Activated T-helper 1 cell treated with anti-CD3 and anti-CD28 coated beads, Interleukin-12 subunit alpha, Interleukin-12 subunit beta, Interleukin-2, Interleukin-4 antibody, amounts not matched to agents 30 ng/mL and 10 ng/mL and 1 ng/mL, durations not matched to agents 14 hours and 24 hours and 36 hours (primary cell): ENCODE results near the gene ASCL4. TPM values are rescaled to one million over a fixed set of nuclear protein-coding genes. Genes with fewer than 3 reads are reported as not detected.

Experiments
- DNase-seq: peaks from one replicate; pipeline ENCODE4 v3.0.0; 2021; ENCODE audit warnings: low spot score
- H3K27ac Mint-ChIP-seq: one replicate; pipeline ENCODE4 v1.8.0; 2021; ENCODE audit warnings: mild to moderate bottlenecking, mixed read lengths
- H3K27me3 Mint-ChIP-seq: one replicate; pipeline ENCODE4 v1.8.0; 2022; ENCODE audit warnings: mild to moderate bottlenecking, moderate library complexity, mixed read lengths; ENCODE audit not compliant: insufficient read depth
- H3K36me3 Mint-ChIP-seq: one replicate; pipeline ENCODE4 v1.8.0; 2021; ENCODE audit warnings: low read depth, mixed read lengths
- H3K4me1 Mint-ChIP-seq: one replicate; pipeline ENCODE4 v1.8.0; 2021; ENCODE audit warnings: low read depth, mixed read lengths
- H3K4me3 Mint-ChIP-seq: one replicate; pipeline ENCODE4 v1.8.0; 2021; ENCODE audit warnings: mild to moderate bottlenecking, moderate library complexity, mixed read lengths
- H3K9me3 Mint-ChIP-seq: one replicate; pipeline ENCODE4 v1.8.0; 2021; ENCODE audit warnings: mixed read lengths
- intact Hi-C: fragments of 100-400 bp; cut with micrococcal nuclease; formaldehyde crosslinking; loops from one replicate; pipeline ENCODE4 v1.15.1; 2024
- total RNA-seq: library from RNA; stranded (reverse); gene quantifications from 2 replicates; pipeline ENCODE4 v1.2.3, GENCODE V29; 2022

The ASCL4 gene
- total RNA-seq, 1 donor from 2014 or later = not detected

GRCh38 chr12:107783406-107784376 is 9.2 kb downstream of the ASCL4 start:
- intact Hi-C loops = no loop called here
- H3K4me3 Mint-ChIP-seq = no peak overlapping the region
- H3K27me3 Mint-ChIP-seq = peaks cover 24% of the 10 kb centered on the region
- no peaks in the 10 kb centered on the region for H3K9me3 Mint-ChIP-seq
- no peaks in the 10 kb centered on the region for H3K36me3 Mint-ChIP-seq
- DNase-seq = no peak
- H3K27ac Mint-ChIP-seq = no peak overlapping the region
- peaks cover 12% of the 10 kb centered on the region for H3K4me1 Mint-ChIP-seq

- Mint-ChIP-seq H3K27ac (no peak overlapping the region), H3K9me3 (no peaks in the 10 kb centered on the region), H3K27me3 (peaks cover 4% of the 10 kb centered on the region), H3K4me3 (no peak overlapping the region), H3K36me3 (no peaks in the 10 kb centered on the region), H3K4me1 (peaks cover 12% of the 10 kb centered on the region)
- intact Hi-C loops = no loop called here
- DNase-seq = no peak
Observed at GRCh38 chr12:107788281-107788680, 13.8 kb downstream of the ASCL4 start.

DNA sequence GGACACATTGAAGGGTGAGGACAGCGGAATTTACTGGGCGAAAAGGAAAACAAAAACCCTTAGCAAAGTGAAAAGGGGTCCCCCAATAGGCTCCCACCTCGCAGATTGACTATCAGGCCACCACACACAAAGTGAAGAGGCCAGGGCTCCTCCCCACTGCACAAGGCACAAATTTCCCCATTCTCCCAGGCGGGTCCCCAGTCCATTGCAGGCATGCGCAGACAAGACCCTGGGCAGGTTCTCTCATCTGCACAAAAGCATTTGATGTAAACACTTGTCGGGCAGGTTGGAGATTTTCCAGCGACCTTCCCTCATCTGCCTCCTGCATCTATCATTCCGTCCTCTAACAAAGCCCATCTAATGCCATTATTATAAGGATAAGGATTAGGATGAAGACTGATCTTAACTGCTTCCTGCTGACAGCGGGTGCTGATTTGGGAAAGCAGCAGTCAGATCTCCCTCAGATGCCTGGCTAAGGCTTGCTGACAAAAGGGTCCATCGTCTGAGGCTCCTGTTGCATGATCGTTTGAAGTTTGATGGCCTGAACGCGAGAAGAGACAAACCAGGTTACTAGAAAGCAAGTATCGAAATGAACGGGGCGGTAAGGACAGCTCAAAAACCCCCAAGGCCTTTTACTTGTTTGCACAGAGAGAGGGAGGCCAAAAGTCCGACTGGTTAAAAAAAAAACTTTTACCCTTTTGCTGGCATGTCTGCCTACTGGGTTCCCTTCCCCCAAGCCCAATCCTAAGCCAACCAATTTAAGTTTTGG is 14.4 kb downstream of the ASCL4 start:
- peaks cover 8% of the 10 kb centered on the region for H3K4me1 Mint-ChIP-seq
- H3K4me3 Mint-ChIP-seq = no peak overlapping the region
- H3K9me3 Mint-ChIP-seq = no peaks in the 10 kb centered on the region
- H3K27ac Mint-ChIP-seq = no peak overlapping the region
- intact Hi-C loops = no loop called here
- DNase-seq = no peak
- H3K27me3 Mint-ChIP-seq = no peaks in the 10 kb centered on the region
- no peaks in the 10 kb centered on the region for H3K36me3 Mint-ChIP-seq

- Mint-ChIP-seq H3K36me3 (no peaks in the 10 kb centered on the region), H3K4me3 (no peak overlapping the region)
Observed at GRCh38 chr12:107791465-107792089, 17.1 kb downstream of the ASCL4 start.

DNA sequence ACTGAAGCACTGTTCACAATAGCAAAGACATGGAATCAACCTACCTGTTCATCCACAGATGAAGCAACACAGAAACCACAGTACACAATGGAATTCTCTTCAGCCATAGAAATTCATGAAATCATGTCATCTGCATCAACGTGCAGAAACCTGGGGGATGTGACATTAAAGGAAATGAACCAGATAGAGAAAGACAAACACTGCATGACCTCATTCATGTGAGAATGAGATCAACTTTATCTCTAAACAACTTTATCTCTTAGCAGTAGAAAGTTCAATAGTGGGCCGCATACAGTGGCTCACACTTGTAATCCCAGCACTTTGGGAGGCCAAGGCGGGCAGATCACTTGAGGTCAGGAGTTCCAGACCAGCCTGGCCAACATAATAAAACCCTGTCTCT is 19.9 kb downstream of the ASCL4 start:
- Mint-ChIP-seq H3K4me3 (no peak overlapping the region), H3K9me3 (no peaks in the 10 kb centered on the region), H3K27ac (no peak overlapping the region), H3K36me3 (no peaks in the 10 kb centered on the region), H3K27me3 (peaks cover 11% of the 10 kb centered on the region), H3K4me1 (no peaks in the 10 kb centered on the region)
- no peak for DNase-seq
- intact Hi-C loops = no loop called here

More at GRCh38 chr12:107791465-107792089, 17.1 kb downstream of the ASCL4 start:
- intact Hi-C loops = no loop called here
- Mint-ChIP-seq H3K27ac (no peak overlapping the region), H3K27me3 (peaks cover 6% of the 10 kb centered on the region), H3K9me3 (no peaks in the 10 kb centered on the region), H3K4me1 (no peaks in the 10 kb centered on the region)
- DNase-seq = no peak

DNA sequence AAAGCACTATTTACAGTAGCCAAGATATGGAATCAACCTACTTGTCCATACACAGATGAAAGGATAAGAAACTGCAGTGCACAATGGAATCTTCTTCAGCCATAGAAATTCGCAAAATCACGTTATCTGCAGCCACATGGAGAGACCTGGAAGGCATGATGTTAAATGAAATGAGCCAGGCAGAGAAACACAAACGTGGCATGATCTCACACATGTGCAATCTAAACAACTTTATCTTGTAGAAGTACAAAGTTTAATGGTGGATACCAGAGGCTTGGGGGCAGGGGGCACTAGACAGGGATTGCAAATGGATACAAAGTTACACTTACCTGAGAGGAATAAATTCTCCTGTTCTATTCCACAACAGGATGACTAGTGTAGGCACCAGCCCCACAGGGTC is 24.1 kb downstream of the ASCL4 start:
- Mint-ChIP-seq H3K27me3 (peaks cover 14% of the 10 kb centered on the region), H3K27ac (no peak overlapping the region), H3K4me3 (no peak overlapping the region), H3K9me3 (no peaks in the 10 kb centered on the region), H3K36me3 (no peaks in the 10 kb centered on the region), H3K4me1 (no peaks in the 10 kb centered on the region)
- no peak for DNase-seq
- intact Hi-C loops = no loop called here

- no peak overlapping the region for H3K27ac Mint-ChIP-seq
- H3K27me3 Mint-ChIP-seq = peaks cover 10% of the 10 kb centered on the region
- DNase-seq = no peak
- H3K4me3 Mint-ChIP-seq = no peak overlapping the region
- H3K4me1 Mint-ChIP-seq = no peaks in the 10 kb centered on the region
- no peaks in the 10 kb centered on the region for H3K36me3 Mint-ChIP-seq
- intact Hi-C loops = no loop called here
- no peaks in the 10 kb centered on the region for H3K9me3 Mint-ChIP-seq
Observed at GRCh38 chr12:107801150-107801549, 26.6 kb downstream of the ASCL4 start.

- Mint-ChIP-seq H3K36me3 (no peaks in the 10 kb centered on the region), H3K27ac (no peak overlapping the region), H3K4me3 (no peak overlapping the region), H3K9me3 (no peaks in the 10 kb centered on the region), H3K4me1 (no peaks in the 10 kb centered on the region), H3K27me3 (peaks cover 5% of the 10 kb centered on the region)
- no peak for DNase-seq
- intact Hi-C loops = no loop called here
Observed at GRCh38 chr12:107803092-107803491, 28.6 kb downstream of the ASCL4 start.

GRCh38 chr12:107805488-107806180 is 31.1 kb downstream of the ASCL4 start:
- intact Hi-C loops = no loop called here
- Mint-ChIP-seq H3K4me3 (no peak overlapping the region), H3K4me1 (no peaks in the 10 kb centered on the region), H3K36me3 (no peaks in the 10 kb centered on the region), H3K27ac (no peak overlapping the region), H3K27me3 (peaks cover 3% of the 10 kb centered on the region), H3K9me3 (no peaks in the 10 kb centered on the region)
- no peak for DNase-seq

DNA sequence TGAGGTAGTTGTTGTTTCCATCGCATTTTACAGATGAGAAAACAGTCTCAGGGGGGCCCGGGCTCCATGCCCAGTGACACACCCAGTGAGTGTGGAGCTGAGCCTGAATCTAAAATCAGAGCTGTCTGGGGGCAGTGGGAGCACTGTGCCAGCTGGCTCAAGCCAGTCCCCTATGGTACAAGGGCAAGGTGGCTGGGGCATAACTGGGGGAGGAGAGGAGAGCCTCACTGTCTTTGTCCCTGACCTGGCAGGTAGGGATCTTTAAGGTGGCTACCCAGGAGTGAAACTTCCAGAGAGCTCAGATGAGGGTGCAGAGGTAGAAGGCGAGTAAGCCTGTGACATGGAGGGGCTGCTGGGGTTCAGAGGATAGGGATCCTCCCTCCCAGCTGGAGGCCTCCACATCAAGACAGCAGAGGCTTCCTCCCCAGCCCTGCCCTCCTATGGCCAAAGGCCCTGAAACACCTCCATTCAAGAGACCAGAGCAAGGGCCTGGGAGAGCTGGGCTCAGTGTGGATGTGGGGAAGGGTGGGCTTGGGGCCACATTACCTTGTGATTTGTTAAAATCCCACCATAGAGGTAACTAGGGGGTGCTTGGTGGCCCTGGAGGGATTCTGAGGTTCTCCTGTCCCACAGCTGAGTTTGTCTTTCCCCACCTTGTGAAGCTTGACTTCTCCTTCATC is 33.1 kb downstream of the ASCL4 start:
- no peaks in the 10 kb centered on the region for H3K27me3 Mint-ChIP-seq
- H3K9me3 Mint-ChIP-seq = no peaks in the 10 kb centered on the region
- intact Hi-C loops = no loop called here
- DNase-seq = no peak
- no peak overlapping the region for H3K4me3 Mint-ChIP-seq
- H3K36me3 Mint-ChIP-seq = no peaks in the 10 kb centered on the region
- H3K27ac Mint-ChIP-seq = no peak overlapping the region
- no peaks in the 10 kb centered on the region for H3K4me1 Mint-ChIP-seq

- no peak overlapping the region for H3K27ac Mint-ChIP-seq
Observed at GRCh38 chr12:107817250-107817649, 42.7 kb downstream of the ASCL4 start.

DNA sequence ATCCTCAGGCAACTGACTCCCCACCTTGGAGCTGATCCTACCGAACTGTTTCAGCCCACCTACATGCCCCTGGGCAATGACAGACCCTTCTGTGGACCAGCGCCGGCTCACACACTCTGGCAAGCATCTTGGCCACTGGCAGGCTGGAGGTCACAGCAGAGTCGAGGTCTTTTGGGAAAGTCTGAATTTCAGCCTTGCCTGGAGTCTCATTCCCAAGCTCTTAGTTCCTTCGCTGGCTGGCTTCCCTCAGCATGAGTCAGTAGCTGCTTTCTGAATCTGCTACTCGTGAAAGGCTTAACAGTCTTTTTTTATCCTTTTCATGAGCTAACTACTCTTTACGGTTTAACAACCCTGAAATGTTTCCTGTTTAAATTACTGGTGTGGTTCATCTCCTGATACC is 44.5 kb downstream of the ASCL4 start:
- Mint-ChIP-seq H3K27ac (no peak overlapping the region), H3K9me3 (peaks cover 5% of the 10 kb centered on the region), H3K4me1 (no peaks in the 10 kb centered on the region), H3K4me3 (no peak overlapping the region), H3K27me3 (peaks cover 3% of the 10 kb centered on the region), H3K36me3 (no peaks in the 10 kb centered on the region)
- no peak for DNase-seq
- intact Hi-C loops = no loop called here

More at GRCh38 chr12:107817250-107817649, 42.7 kb downstream of the ASCL4 start:
- no peaks in the 10 kb centered on the region for H3K27me3 Mint-ChIP-seq
- peaks cover 5% of the 10 kb centered on the region for H3K9me3 Mint-ChIP-seq
- no peak for DNase-seq
- intact Hi-C loops = no loop called here
- H3K4me3 Mint-ChIP-seq = no peak overlapping the region
- H3K4me1 Mint-ChIP-seq = no peaks in the 10 kb centered on the region
- no peaks in the 10 kb centered on the region for H3K36me3 Mint-ChIP-seq
